Anterior cingulate cortex (tissue), 58 donors: Measurements from ENCODE around the gene STX19.
A peak's percentile ranks its signal among the peaks of the same experiment; 100 is the strongest.
"Not testable (repeated sequence)": the region's sequence is repeated elsewhere in the genome, so short reads cannot be mapped to it uniquely, and the experiment has no call there.

ENCODE experiments used
- DNase-seq, 58 donors: peaks; one replicate each; lab custom pipeline; 2025; lab: John Stamatoyannopoulos, UW

Gene STX19

DNA sequence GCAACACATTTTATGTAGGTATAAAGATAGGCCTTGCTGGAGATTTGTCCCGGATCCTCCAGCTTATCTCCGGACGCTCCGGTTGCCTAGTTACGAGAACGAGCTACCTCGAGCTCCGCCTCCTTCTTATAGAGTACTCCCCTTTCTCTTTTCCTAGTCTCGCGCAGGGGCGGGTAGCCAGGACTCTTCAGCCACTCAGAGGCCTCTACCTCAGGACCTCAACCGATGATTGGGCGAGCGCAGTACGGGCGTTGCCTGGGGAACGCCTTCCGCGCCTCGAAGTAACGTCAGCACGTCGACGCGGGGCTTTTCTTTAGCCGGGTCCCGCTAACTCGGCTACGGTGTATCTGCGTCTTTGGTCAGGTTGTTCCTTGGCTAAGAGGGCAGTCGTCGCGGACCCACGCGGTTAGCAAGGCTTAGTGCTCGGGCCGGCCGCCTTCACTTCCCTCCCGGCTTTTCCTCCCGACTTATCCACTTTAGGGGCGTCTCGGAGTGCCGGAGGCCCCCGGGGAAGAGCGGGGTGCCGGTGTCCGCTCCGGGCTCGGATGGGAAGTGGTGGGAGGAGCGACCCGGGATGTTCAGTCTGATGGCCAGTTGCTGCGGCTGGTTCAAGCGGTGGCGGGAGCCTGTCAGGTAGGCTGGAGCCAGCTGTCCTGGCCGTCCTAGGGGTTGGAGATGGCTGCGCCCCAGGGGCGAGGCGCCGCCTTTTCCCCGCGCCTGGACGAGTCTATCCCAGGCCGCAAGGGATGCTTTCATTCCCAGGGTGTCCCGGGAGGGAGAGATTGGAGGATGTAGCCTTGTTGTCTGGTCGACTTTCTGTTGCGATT, 48.3 kb downstream of the STX19 start, which contains the start of gene ARL13B:
TSS of gene ARL13B (plus strand) at position 306 of the 827 bp plus-strand sequence. CDS start at position 575, 269 bp downstream.
- DNase-seq = peak; percentile 73 to 99 (median 95)

GRCh38 chr3:93973131-93974126, 55.0 kb downstream of the STX19 start, which contains the start of gene PROS1:
Gene PROS1, minus strand, starts transcription at chr3:93973896. Its CDS starts 147 bp downstream, at chr3:93973749.
- DNase-seq = peak in 57 of 58 donors; percentile 10 to 82 (median 50)

DNA sequence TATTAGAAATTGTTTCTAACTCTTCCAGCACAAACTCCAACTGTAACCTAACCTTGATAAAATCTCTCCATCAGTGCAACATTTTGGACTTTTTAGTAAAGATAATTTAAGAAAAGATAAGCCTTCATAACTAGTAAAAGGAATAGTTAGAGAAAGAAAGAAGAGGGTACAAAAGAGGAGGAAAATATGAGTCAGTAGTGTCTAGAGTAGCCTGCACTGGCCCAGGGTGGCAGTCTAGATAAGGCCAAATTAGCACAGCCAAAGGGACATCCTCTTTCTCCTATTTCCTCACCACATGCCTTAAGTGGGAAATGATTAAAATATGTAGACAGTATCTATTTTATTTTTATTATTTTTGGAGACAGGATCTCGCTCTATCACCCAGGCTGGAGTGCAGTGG, 58.4 kb downstream of the STX19 start:
- no peak for DNase-seq

DNA sequence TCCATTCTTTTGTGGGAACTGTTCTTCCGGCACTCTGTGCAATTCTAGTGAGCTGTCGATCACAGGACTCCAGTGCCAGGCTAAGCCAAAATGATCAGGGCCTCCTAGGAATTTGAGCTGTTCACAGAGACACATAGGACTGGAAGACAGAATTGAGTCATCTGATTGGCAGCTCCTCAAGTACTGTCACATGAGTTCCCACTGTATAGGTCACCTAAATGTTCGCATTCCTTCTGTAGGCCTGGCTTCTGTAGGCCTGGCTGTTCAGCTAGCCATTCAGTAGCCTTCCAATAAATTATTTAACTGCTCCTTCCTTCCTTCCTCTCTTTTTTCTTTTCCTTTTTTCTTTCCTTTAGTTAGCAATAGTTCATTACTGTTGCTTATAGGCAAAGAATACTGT, 59.0 kb downstream of the STX19 start:
- no peak for DNase-seq

DNA sequence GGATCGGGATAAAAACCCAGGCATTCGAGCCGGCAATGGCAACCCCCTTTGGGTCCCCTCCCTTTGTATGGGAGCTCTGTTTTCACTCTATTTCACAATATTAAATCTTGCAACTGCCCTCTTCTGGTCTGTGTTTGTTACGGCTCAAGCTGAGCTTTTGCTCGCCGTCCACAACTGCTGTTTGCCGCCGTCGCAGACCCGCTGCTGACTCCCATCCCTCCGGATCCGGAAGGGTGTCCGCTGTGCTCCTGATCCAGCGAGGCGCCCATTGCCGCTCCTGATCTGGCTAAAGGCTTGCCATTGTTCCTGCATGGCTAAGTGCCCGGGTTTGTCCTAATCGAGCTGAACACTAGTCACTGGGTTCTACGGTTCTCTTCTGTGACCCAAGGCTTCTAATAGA, 63.3 kb downstream of the STX19 start:
- not testable (repeated sequence) for DNase-seq
